Cardiac fibroblast (primary cell): ENCODE data around the gene ARHGEF38.

Source experiments
- DNase-seq, 2 donors: peaks; one replicate each; pipeline versions ENCODE4 v3.0.0 to v3.0.0-alpha.2; 2010; ENCODE audit warnings: low read depth in 2 of 2
- H3K4me3 ChIP-seq, 2 donors: replicated peaks in 1 of 2; 1 replicate in 1 of 2; 2 replicates in 1 of 2; pipeline ENCODE4 v1.5.1; 2011; ENCODE audit warnings: low read depth in 2 of 2, low read length in 2 of 2, mild to moderate bottlenecking in 2 of 2, moderate library complexity in 1 of 2
- CTCF ChIP-seq: IDR thresholded peaks from one replicate; pipeline ENCODE4 v1.5.1; 2011; ENCODE audit warnings: low read depth, mild to moderate bottlenecking, low read length, inconsistent platforms

ARHGEF38 gene

GRCh38 chr4:105556206-105556605 lies 3.8 kb downstream of the ARHGEF38 start:
- H3K4me3 ChIP-seq = no peak overlapping the region
- TF ChIP-seq CTCF = no peak
- DNase-seq = no peak

- no peak overlapping the region for H3K4me3 ChIP-seq
- TF ChIP-seq CTCF = no peak
- no peak for DNase-seq
Observed at GRCh38 chr4:105558277-105558676, 5.9 kb downstream of the ARHGEF38 start.

DNA sequence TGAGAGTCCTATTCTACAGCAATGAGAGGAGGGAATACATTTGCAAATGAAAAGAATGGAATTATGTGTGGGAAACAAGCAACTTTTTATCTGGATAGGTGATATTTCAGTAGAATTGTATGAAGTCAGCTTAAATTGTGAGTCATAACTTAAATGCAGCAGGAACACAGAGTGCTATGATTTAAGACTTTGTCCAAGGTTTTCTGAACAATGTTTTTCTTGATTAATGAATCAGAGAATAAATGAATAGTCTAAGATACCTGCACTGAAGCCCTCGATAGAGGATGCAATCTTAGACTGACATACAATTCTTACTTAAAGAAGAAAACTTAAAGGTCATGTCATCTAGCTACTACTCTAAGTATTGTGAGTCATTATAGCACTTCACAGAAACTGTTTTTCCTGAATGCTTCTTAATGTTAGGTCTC lies 8.0 kb downstream of the ARHGEF38 start:
- no peak for TF ChIP-seq CTCF
- H3K4me3 ChIP-seq = no peak overlapping the region
- peak in 1 of 2 donors; percentile 13 for DNase-seq

- DNase-seq = no peak
- H3K4me3 ChIP-seq = no peak overlapping the region
- TF ChIP-seq CTCF = no peak
Observed at GRCh38 chr4:105563352-105563751, 10.9 kb downstream of the ARHGEF38 start.

GRCh38 chr4:105568584-105568983 lies 16.2 kb downstream of the ARHGEF38 start:
- DNase-seq = no peak
- no peak overlapping the region for H3K4me3 ChIP-seq
- TF ChIP-seq CTCF = no peak

GRCh38 chr4:105569057-105569865 lies 16.8 kb downstream of the ARHGEF38 start:
- DNase-seq = no peak
- no peak for TF ChIP-seq CTCF
- H3K4me3 ChIP-seq = no peak overlapping the region

DNA sequence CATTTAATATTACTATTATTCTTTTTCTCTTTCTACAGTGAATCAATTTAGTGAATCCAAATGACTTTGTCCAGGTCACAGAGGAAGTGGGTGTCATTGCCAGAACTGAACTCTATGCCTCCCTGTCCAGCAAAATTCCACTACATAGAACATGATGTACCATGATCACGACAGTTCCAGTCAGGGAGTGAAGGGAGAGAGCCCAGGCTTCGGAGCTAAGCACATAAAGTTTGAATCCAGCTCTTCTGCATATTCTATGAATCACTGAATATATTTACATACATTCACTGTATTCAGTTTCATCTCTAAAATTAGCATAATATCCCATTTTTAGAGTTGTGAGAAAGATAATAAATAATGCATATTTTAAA lies 17.4 kb downstream of the ARHGEF38 start:
- no peak for TF ChIP-seq CTCF
- H3K4me3 ChIP-seq = no peak overlapping the region

More for the DNA sequence above, 17.4 kb downstream of the ARHGEF38 start:
- DNase-seq = no peak
